22Rv1 (cell line): ENCODE data around the gene IFT122.
"Not testable (repeated sequence)": the region's sequence is repeated elsewhere in the genome, so short reads cannot be mapped to it uniquely, and the experiment has no call there.

Experiments
- H3K27ac ChIP-seq: fragments of 450-650 bp; 2 replicates; pipeline ENCODE4 v1.5.1; 2017
- CTCF ChIP-seq: fragments of 450-650 bp; IDR thresholded peaks from 2 replicates; pipeline ENCODE4 v1.5.1; 2017; ENCODE audit warnings: mild to moderate bottlenecking
- ZFX ChIP-seq: fragments of 450-650 bp; IDR thresholded peaks from 2 replicates; pipeline ENCODE4 v1.6.1; 2017; ENCODE audit warnings: antibody characterized with exemption, borderline replicate concordance

Gene IFT122

GRCh38 chr3:129491794-129492193 is 51.8 kb downstream of the IFT122 start:
- H3K27ac ChIP-seq, result no peak overlapping the region
- TF ChIP-seq CTCF (no peak), ZFX (no peak)

DNA sequence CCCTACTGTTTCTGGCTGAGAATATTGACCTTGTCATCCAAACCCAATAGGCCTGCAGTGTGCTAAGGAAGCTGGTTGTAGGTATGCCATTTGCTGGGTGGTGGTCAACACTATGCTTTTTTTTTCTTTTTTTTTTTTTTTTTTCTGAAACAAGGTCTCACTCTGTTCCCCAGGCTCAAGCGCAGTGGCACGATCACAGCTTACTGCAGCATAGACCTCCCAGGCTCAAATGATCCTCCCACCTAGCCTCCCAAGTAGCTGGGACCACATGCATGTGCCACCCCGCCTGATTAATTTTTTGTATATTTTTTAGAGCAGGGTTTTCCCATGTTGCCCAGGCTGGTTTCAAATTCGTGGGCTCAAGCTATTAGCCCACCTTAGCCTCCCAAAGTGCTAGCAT is 52.7 kb downstream of the IFT122 start:
- no peak overlapping the region for H3K27ac ChIP-seq
- TF ChIP-seq ZFX, result no peak
- TF ChIP-seq CTCF, result no peak

- TF ChIP-seq ZFX, result no peak
- no peak for TF ChIP-seq CTCF
- H3K27ac ChIP-seq, result no peak overlapping the region
These were observed 53.2 kb downstream of the IFT122 start for GRCh38 chr3:129493206-129493605.

DNA sequence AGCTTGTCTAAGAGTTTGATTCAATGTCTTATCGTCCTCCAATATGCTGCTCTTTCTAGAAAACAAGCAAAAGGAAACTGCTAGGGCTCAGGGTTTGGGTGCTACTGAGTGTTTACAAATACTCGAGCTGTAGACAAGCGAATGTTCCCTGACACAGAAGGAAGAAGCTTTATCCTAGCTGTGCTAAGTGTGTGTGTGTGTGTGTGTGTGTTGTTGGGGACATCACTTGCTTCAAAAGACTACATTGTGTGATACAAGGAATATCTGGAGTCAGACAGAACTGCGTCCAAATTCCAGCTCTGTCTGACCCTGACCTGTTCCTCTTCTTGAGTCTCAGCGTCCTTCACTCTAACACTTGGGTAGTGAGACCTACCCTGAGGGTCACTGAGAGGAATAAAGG is 54.5 kb downstream of the IFT122 start:
- H3K27ac ChIP-seq, result not testable (repeated sequence)

- H3K27ac ChIP-seq, result not testable (repeated sequence)
These were observed 55.1 kb downstream of the IFT122 start for GRCh38 chr3:129495006-129495639.

DNA sequence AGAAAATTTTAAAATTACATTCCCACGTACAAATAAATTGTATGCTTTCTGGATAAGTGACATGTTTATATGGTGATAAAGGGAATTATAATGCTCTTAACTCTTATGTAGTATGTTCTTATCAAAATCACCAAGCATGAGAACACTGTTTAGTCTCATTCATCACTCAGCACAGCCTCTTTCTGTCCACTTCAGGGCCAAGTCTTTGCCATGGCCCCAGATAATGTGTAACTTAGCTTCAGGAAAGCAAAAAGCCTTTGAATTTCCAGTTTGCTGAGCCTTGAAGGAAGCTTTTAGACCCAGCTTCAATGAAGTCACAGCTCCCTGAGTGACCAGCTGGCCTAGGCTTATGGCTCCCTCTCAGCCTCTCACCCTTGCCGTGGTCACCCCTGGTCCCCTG is 57.9 kb downstream of the IFT122 start:
- not testable (repeated sequence) for H3K27ac ChIP-seq

DNA sequence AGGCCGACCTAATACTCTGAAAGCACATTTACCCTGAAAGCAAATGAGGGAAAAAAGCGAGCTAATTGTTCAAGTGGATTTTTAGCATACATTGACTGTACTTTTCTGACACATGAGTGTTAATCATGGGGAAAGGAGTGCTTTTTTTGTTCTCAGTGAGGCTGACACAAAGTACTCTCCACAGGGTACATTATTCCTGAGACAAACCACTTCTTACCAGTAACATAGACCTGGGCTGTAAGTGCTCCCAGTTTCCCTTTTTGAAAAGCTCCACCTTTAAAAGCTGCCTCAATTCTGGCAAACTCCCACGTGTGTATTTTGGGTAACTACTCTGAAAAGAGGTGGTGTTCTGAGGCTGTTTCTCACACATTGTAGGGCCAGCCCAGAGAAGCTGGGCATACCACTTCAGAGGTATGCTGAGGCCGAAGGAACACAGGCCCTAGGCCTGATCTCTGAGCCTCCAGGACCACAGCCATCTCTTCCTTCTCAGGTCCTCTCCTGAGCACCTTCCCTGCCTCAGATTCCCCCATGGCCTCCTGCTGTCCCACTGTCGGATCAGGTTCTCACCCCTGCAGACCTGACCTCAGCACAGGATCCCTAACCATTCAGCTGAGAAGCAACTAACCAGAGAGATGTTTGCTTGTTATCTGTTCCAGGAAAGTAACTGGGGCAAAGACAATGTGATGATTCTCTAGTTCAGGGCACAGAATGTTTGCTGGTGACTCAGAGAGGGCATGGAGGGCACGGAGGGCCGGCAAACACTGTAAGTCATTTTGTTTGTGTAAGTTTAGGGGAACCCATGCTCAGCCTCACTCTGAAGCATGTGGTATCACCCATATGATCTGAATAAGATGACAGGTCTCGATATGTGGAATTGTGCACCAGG is 58.8 kb downstream of the IFT122 start:
- H3K27ac ChIP-seq, result not testable (repeated sequence)

GRCh38 chr3:129499604-129500333 is 59.7 kb downstream of the IFT122 start:
- H3K27ac ChIP-seq, result not testable (repeated sequence)

- TF ChIP-seq CTCF (no peak), ZFX (no peak)
- no peak overlapping the region for H3K27ac ChIP-seq
These were observed 60.3 kb downstream of the IFT122 start for GRCh38 chr3:129500334-129500658.

- H3K27ac ChIP-seq, result no peak overlapping the region
- TF ChIP-seq CTCF, result no peak
- TF ChIP-seq ZFX, result no peak
These were observed 61.6 kb downstream of the IFT122 start for GRCh38 chr3:129501630-129502029.
